Activated CD8-positive, alpha-beta T cell treated with anti-CD3 and anti-CD28 coated beads for 36 hours (primary cell): ENCODE data around the gene ZNF839. TPM values are rescaled to one million over a fixed set of nuclear protein-coding genes. Genes with fewer than 3 reads are reported as not detected.
A peak's percentile ranks its signal among the peaks of the same experiment; 100 is the strongest.

Experiments
- ATAC-seq: fragments of 200-7000 bp; cut with Tn5 transposase; one replicate; pipeline ENCODE4 v1.10.0; 2021; ENCODE audit warnings: mild to moderate bottlenecking, moderate library complexity
- CTCF ChIA-PET: fragments of 350-600 bp; sonication (Branson Sonifier 250); formaldehyde crosslinking; loops from one replicate; lab custom pipeline; 2021; ENCODE audit warnings: antibody characterized with exemption; lab: Charles Lee
- POLR2A ChIA-PET: fragments of 350-600 bp; sonication (Branson Sonifier 250); formaldehyde crosslinking; loops from one replicate; lab custom pipeline; 2021; ENCODE audit warnings: antibody characterized with exemption; lab: Charles Lee
- DNase-seq: peaks from one replicate; pipeline ENCODE4 v3.0.0-alpha.2; 2020
- H3K27ac Mint-ChIP-seq: one replicate; pipeline ENCODE4 v1.8.0; 2021; ENCODE audit warnings: mild to moderate bottlenecking, mixed read lengths
- H3K27me3 Mint-ChIP-seq: one replicate; pipeline ENCODE4 v1.8.0; 2021; ENCODE audit warnings: mixed read lengths
- H3K36me3 Mint-ChIP-seq: one replicate; pipeline ENCODE4 v1.8.0; 2021; ENCODE audit warnings: low read depth, mixed read lengths
- H3K4me1 Mint-ChIP-seq: one replicate; pipeline ENCODE4 v1.8.0; 2021; ENCODE audit warnings: low read depth, mixed read lengths
- H3K4me3 Mint-ChIP-seq: one replicate; pipeline ENCODE4 v1.8.0; 2021; ENCODE audit warnings: mild to moderate bottlenecking, moderate library complexity, mixed read lengths
- H3K9me3 Mint-ChIP-seq: one replicate; pipeline ENCODE4 v1.8.0; 2021; ENCODE audit warnings: mixed read lengths
- CTCF ChIP-seq: fragments of 200-600 bp; IDR thresholded peaks from one replicate; pipeline ENCODE4 v1.8.0; 2022; ENCODE audit warnings: antibody characterized with exemption, mild to moderate bottlenecking
- intact Hi-C: fragments of 100-400 bp; cut with micrococcal nuclease; formaldehyde crosslinking; loops from one replicate; pipeline ENCODE4 v1.10.0; 2022
- total RNA-seq, 2 experiments: library from RNA; stranded (reverse); gene quantifications; one replicate each; pipeline ENCODE4 v1.2.3, GENCODE V29; 2021

Gene ZNF839
- total RNA-seq, 2 experiments from 2014 or later, result 16.7 to 18.6 TPM

- no peak for ATAC-seq
- Mint-ChIP-seq H3K27me3 (no peaks in the 10 kb centered on the region), H3K4me3 (peak overlapping the region; percentile 96), H3K36me3 (no peaks in the 10 kb centered on the region), H3K4me1 (peaks cover 49% of the 10 kb centered on the region), H3K9me3 (no peaks in the 10 kb centered on the region), H3K27ac (peak overlapping the region; percentile 95)
- peak; percentile 77 for DNase-seq
- POLR2A ChIA-PET, result interaction anchor here (0.9 to 2.5 kb wide), 4 partner anchors 45 to 277 kb away, joined by 3 to 6 read pairs (median 4); partner anchors contain the start of genes CINP and TECPR2
- intact Hi-C loops, result loop anchor here (2.0 kb wide), 1 partner anchor 353 kb away; the partner anchor contains the start of gene DYNC1H1
- TF ChIP-seq CTCF, result peak; percentile 4
- CTCF ChIA-PET, result interaction anchor here (0.7 to 2.1 kb wide), 8 partner anchors 9 to 354 kb away, joined by 3 to 10 read pairs (median 4); partner anchors contain the start of genes DYNC1H1 and MOK
Observed at GRCh38 chr14:102317564-102318248, 1.8 kb upstream of the ZNF839 start.

- ChIA-PET POLR2A (interaction anchor here (1.1 to 2.5 kb wide), 3 partner anchors 10 to 230 kb away, joined by 3 to 6 read pairs (median 3); no protein-coding TSS in a partner anchor), CTCF (interaction anchor here (1.3 to 1.7 kb wide), 3 partner anchors 10 to 197 kb away, joined by 3 to 6 read pairs (median 4); partner anchors contain the start of gene MOK)
- Mint-ChIP-seq H3K9me3 (no peaks in the 10 kb centered on the region), H3K27ac (peak overlapping the region; percentile 95), H3K27me3 (no peaks in the 10 kb centered on the region), H3K4me1 (peaks cover 45% of the 10 kb centered on the region), H3K36me3 (peaks cover 2% of the 10 kb centered on the region), H3K4me3 (peak overlapping the region; percentile 96)
- intact Hi-C loops, result no loop called here
- TF ChIP-seq CTCF, result no peak
- ATAC-seq, result peak; percentile 5
- no peak for DNase-seq
Observed at GRCh38 chr14:102318781-102319276, 717 bp upstream of the ZNF839 start.

- Mint-ChIP-seq H3K27ac (peak overlapping the region; percentile 88), H3K36me3 (peaks cover 2% of the 10 kb centered on the region), H3K4me3 (peak overlapping the region; percentile 88), H3K9me3 (no peaks in the 10 kb centered on the region), H3K27me3 (no peaks in the 10 kb centered on the region), H3K4me1 (peaks cover 36% of the 10 kb centered on the region)
- CTCF ChIA-PET, result interaction anchor here (1.3 to 1.8 kb wide), 3 partner anchors 11 to 16 kb away, joined by 3 to 5 read pairs (median 4); partner anchors contain the start of gene MOK
- no peak for TF ChIP-seq CTCF
- intact Hi-C loops, result no loop called here
- POLR2A ChIA-PET, result interaction anchor here (0.9 to 2.5 kb wide), 5 partner anchors 11 to 232 kb away, joined by 3 to 10 read pairs (median 4); partner anchors contain the start of genes CINP and TECPR2
- ATAC-seq, result peak; percentile 5
- peak; percentile 49 for DNase-seq
Observed at GRCh38 chr14:102320033-102320660, 601 bp downstream of the ZNF839 start.

GRCh38 chr14:102320671-102321455 lies 1.3 kb downstream of the ZNF839 start:
- ChIA-PET CTCF (interaction anchor here (0.7 to 1.8 kb wide), 7 partner anchors 16 to 274 kb away, joined by 3 to 5 read pairs (median 3); no protein-coding TSS in a partner anchor), POLR2A (interaction anchor here (0.7 to 2.5 kb wide), 4 partner anchors 15 to 232 kb away, joined by 3 to 10 read pairs (median 5); partner anchors contain the start of genes CINP and TECPR2)
- H3K4me1 Mint-ChIP-seq, result peaks cover 33% of the 10 kb centered on the region
- ATAC-seq (no peak), DNase-seq (no peak)
- peak overlapping the region; percentile 88 for H3K4me3 Mint-ChIP-seq
- H3K9me3 Mint-ChIP-seq, result no peaks in the 10 kb centered on the region
- TF ChIP-seq CTCF, result no peak
- intact Hi-C loops, result no loop called here
- peaks cover 2% of the 10 kb centered on the region for H3K36me3 Mint-ChIP-seq
- H3K27me3 Mint-ChIP-seq, result no peaks in the 10 kb centered on the region
- peak overlapping the region; percentile 88 for H3K27ac Mint-ChIP-seq
